ENCODE data around the gene MYADML2.

Gene MYADML2

GRCh38 chr17:81912441-81913309 lies 34.4 kb downstream of the MYADML2 start:
- DNase-seq (ENCODE audit: low spot score), result no peak

- no peak for DNase-seq (ENCODE audit: low spot score)
These were observed 35.1 kb downstream of the MYADML2 start for GRCh38 chr17:81911969-81912368.

- DNase-seq (ENCODE audit: low spot score), result peak; percentile 83
These were observed 35.6 kb downstream of the MYADML2 start, which contains the start of gene PCYT2 for GRCh38 chr17:81911277-81911961. TSS of gene PCYT2 (minus strand) at chr17:81911399. CDS start at chr17:81911355, 44 bp downstream.

GRCh38 chr17:81910840-81911276 lies 36.2 kb downstream of the MYADML2 start:
- DNase-seq (ENCODE audit: low spot score), result no peak

GRCh38 chr17:81909966-81910839 lies 36.8 kb downstream of the MYADML2 start:
- DNase-seq (ENCODE audit: low spot score), result no peak

- no peak for DNase-seq (ENCODE audit: low spot score)
These were observed 37.8 kb downstream of the MYADML2 start for GRCh38 chr17:81909231-81909630.

GRCh38 chr17:81908793-81909192 lies 38.2 kb downstream of the MYADML2 start:
- no peak for DNase-seq (ENCODE audit: low spot score)

- no peak for DNase-seq (ENCODE audit: low spot score)
These were observed 39.6 kb downstream of the MYADML2 start for GRCh38 chr17:81907219-81908145.

GRCh38 chr17:81906476-81907218 lies 40.4 kb downstream of the MYADML2 start:
- no peak for DNase-seq (ENCODE audit: low spot score)

GRCh38 chr17:81905993-81906392 lies 41.0 kb downstream of the MYADML2 start:
- DNase-seq (ENCODE audit: low spot score), result no peak

- DNase-seq (ENCODE audit: low spot score), result no peak
These were observed 41.6 kb downstream of the MYADML2 start for GRCh38 chr17:81905424-81905875.

GRCh38 chr17:81904600-81905423 lies 42.2 kb downstream of the MYADML2 start:
- DNase-seq (ENCODE audit: low spot score), result no peak

- DNase-seq (ENCODE audit: low spot score), result no peak
These were observed 43.0 kb downstream of the MYADML2 start for GRCh38 chr17:81903896-81904599.

GRCh38 chr17:81903415-81903831 lies 43.6 kb downstream of the MYADML2 start:
- no peak for DNase-seq (ENCODE audit: low spot score)

- DNase-seq (ENCODE audit: low spot score), result no peak
These were observed 44.2 kb downstream of the MYADML2 start for GRCh38 chr17:81902653-81903414.

GRCh38 chr17:81902023-81902652 lies 44.9 kb downstream of the MYADML2 start, which contains the start of gene NPB:
TSS of gene NPB (plus strand) at chr17:81902238. CDS start at chr17:81902278, 40 bp downstream.
- DNase-seq (ENCODE audit: low spot score), result no peak

All from SK-N-DZ (cell line).